ENCODE data around the gene UPP2. TPM values are rescaled to one million over a fixed set of nuclear protein-coding genes. Genes with fewer than 3 reads are reported as not detected.

UPP2 gene
- total and polyA plus RNA-seq, 2 of the 13 experiments (the other 11 are each of a cell fraction or from before 2014, with no cell fraction given): 0.07 to 0.28 TPM

- TF ChIP-seq, protein P1, sequence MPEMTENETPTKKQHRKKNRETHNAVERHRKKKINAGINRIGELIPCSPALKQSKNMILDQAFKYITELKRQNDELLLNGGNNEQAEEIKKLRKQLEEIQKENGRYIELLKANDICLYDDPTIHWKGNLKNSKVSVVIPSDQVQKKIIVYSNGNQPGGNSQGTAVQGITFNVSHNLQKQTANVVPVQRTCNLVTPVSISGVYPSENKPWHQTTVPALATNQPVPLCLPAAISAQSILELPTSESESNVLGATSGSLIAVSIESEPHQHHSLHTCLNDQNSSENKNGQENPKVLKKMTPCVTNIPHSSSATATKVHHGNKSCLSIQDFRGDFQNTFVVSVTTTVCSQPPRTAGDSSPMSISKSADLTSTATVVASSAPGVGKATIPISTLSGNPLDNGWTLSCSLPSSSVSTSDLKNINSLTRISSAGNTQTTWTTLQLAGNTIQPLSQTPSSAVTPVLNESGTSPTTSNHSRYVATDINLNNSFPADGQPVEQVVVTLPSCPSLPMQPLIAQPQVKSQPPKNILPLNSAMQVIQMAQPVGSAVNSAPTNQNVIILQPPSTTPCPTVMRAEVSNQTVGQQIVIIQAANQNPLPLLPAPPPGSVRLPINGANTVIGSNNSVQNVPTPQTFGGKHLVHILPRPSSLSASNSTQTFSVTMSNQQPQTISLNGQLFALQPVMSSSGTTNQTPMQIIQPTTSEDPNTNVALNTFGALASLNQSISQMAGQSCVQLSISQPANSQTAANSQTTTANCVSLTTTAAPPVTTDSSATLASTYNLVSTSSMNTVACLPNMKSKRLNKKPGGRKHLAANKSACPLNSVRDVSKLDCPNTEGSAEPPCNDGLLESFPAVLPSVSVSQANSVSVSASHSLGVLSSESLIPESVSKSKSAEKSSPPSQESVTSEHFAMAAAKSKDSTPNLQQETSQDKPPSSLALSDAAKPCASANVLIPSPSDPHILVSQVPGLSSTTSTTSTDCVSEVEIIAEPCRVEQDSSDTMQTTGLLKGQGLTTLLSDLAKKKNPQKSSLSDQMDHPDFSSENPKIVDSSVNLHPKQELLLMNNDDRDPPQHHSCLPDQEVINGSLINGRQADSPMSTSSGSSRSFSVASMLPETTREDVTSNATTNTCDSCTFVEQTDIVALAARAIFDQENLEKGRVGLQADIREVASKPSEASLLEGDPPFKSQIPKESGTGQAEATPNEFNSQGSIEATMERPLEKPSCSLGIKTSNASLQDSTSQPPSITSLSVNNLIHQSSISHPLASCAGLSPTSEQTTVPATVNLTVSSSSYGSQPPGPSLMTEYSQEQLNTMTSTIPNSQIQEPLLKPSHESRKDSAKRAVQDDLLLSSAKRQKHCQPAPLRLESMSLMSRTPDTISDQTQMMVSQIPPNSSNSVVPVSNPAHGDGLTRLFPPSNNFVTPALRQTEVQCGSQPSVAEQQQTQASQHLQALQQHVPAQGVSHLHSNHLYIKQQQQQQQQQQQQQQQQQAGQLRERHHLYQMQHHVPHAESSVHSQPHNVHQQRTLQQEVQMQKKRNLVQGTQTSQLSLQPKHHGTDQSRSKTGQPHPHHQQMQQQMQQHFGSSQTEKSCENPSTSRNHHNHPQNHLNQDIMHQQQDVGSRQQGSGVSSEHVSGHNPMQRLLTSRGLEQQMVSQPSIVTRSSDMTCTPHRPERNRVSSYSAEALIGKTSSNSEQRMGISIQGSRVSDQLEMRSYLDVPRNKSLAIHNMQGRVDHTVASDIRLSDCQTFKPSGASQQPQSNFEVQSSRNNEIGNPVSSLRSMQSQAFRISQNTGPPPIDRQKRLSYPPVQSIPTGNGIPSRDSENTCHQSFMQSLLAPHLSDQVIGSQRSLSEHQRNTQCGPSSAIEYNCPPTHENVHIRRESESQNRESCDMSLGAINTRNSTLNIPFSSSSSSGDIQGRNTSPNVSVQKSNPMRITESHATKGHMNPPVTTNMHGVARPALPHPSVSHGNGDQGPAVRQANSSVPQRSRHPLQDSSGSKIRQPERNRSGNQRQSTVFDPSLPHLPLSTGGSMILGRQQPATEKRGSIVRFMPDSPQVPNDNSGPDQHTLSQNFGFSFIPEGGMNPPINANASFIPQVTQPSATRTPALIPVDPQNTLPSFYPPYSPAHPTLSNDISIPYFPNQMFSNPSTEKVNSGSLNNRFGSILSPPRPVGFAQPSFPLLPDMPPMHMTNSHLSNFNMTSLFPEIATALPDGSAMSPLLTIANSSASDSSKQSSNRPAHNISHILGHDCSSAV (CRISPR knock-in tag; IDR thresholded peaks at IDR 0.05; ENCODE audit: borderline replicate concordance): no peak
- 0 out of 2 replicates have a peak, but pooled peaks have one; percentile 31 for TF ChIP-seq SNAI1 (CRISPR knock-in tag; IDR thresholded peaks at IDR 0.05; ENCODE audit: borderline replicate concordance)
- TF ChIP-seq ZBTB42 (CRISPR knock-in tag; IDR thresholded peaks at IDR 0.05): 0 out of 2 replicates have a peak, but pooled peaks have one; percentile 24
- TF ChIP-seq ZNF160 (CRISPR knock-in tag; IDR thresholded peaks at IDR 0.05): no peak
- peak; percentile 49; the same call in 1 of the 2 replicates for TF ChIP-seq ATF7-NPFF (CRISPR knock-in tag; IDR thresholded peaks at IDR 0.05; ENCODE audit: low read depth)
- 0 out of 2 replicates have a peak, but pooled peaks have one; percentile 21 for TF ChIP-seq RORA (CRISPR knock-in tag; IDR thresholded peaks at IDR 0.05)
- no peak for TF ChIP-seq ESRRA (CRISPR knock-in tag; IDR thresholded peaks at IDR 0.05; ENCODE audit: low read depth)
- TF ChIP-seq, protein P2, sequence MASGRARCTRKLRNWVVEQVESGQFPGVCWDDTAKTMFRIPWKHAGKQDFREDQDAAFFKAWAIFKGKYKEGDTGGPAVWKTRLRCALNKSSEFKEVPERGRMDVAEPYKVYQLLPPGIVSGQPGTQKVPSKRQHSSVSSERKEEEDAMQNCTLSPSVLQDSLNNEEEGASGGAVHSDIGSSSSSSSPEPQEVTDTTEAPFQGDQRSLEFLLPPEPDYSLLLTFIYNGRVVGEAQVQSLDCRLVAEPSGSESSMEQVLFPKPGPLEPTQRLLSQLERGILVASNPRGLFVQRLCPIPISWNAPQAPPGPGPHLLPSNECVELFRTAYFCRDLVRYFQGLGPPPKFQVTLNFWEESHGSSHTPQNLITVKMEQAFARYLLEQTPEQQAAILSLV (CRISPR knock-in tag; IDR thresholded peaks at IDR 0.05; ENCODE audit: borderline replicate concordance): 0 out of 2 replicates have a peak, but pooled peaks have one; percentile 51
- TF ChIP-seq FOXC1 (CRISPR knock-in tag; IDR thresholded peaks at IDR 0.05; ENCODE audit: borderline replicate concordance): 0 out of 2 replicates have a peak, but pooled peaks have one; percentile 12
- TF ChIP-seq ZNF431 (CRISPR knock-in tag; IDR thresholded peaks at IDR 0.05; ENCODE audit: borderline replicate concordance, low read depth): 0 out of 2 replicates have a peak, but pooled peaks have one; percentile 16
These were observed 29.8 kb downstream of the UPP2 start (continued) for GRCh38 chr2:158131483-158131912.
